Measurements from ENCODE around the gene CREB3L4. TPM values are rescaled to one million over a fixed set of nuclear protein-coding genes. Genes with fewer than 3 reads are reported as not detected.
"Not testable (repeated sequence)": the region's sequence is repeated elsewhere in the genome, so short reads cannot be mapped to it uniquely, and the experiment has no call there.

The CREB3L4 gene
- total and polyA plus RNA-seq, 2 experiments from 2014 or later: 8.6 to 15.1 TPM

GRCh38 chr1:153991806-153992205, 24.1 kb downstream of the CREB3L4 start:
- peaks cover 2% of the 10 kb centered on the region for H3K36me3 ChIP-seq (replicated peaks; ENCODE audit: insufficient read depth, low read depth)
- H3K79me2 ChIP-seq: peaks cover 26% of the 10 kb centered on the region
- H2AFZ ChIP-seq: no peak overlapping the region
- TF ChIP-seq EZH2phosphoT487 (IDR thresholded peaks at IDR 0.05; ENCODE audit: low read depth, severe bottlenecking, unreplicated experiment): no peak
- TF ChIP-seq, protein P1, sequence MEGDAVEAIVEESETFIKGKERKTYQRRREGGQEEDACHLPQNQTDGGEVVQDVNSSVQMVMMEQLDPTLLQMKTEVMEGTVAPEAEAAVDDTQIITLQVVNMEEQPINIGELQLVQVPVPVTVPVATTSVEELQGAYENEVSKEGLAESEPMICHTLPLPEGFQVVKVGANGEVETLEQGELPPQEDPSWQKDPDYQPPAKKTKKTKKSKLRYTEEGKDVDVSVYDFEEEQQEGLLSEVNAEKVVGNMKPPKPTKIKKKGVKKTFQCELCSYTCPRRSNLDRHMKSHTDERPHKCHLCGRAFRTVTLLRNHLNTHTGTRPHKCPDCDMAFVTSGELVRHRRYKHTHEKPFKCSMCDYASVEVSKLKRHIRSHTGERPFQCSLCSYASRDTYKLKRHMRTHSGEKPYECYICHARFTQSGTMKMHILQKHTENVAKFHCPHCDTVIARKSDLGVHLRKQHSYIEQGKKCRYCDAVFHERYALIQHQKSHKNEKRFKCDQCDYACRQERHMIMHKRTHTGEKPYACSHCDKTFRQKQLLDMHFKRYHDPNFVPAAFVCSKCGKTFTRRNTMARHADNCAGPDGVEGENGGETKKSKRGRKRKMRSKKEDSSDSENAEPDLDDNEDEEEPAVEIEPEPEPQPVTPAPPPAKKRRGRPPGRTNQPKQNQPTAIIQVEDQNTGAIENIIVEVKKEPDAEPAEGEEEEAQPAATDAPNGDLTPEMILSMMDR (IDR thresholded peaks at IDR 0.05; ENCODE audit: poor library complexity): no peak
- TF ChIP-seq EZH2 (IDR thresholded peaks at IDR 0.05; ENCODE audit: borderline replicate concordance): no peak
- peak overlapping the region; percentile 93 for H3K27ac ChIP-seq
- peaks cover 14% of the 10 kb centered on the region for H4K20me1 ChIP-seq (ENCODE audit: insufficient read depth, poor library complexity, severe bottlenecking)
- no peak for DNase-seq (ENCODE audit: low spot score)
- H3K4me3 ChIP-seq: peak overlapping the region; percentile 71
- H3K27me3 ChIP-seq: no peaks in the 10 kb centered on the region
- no peaks in the 10 kb centered on the region for H3K9me2 ChIP-seq (replicated peaks; ENCODE audit: insufficient read depth)
- no peaks in the 10 kb centered on the region for H3K9me3 ChIP-seq (ENCODE audit: low read depth)
- H3K4me2 ChIP-seq: peak overlapping the region; percentile 86
- H3K4me1 ChIP-seq (ENCODE audit: insufficient read depth): peaks cover 18% of the 10 kb centered on the region
- 78% methylated on average over 2 of the region's 2 CpGs for WGBS (ENCODE audit: low lambda C conversion rate, missing lambda C conversion rate)

DNA sequence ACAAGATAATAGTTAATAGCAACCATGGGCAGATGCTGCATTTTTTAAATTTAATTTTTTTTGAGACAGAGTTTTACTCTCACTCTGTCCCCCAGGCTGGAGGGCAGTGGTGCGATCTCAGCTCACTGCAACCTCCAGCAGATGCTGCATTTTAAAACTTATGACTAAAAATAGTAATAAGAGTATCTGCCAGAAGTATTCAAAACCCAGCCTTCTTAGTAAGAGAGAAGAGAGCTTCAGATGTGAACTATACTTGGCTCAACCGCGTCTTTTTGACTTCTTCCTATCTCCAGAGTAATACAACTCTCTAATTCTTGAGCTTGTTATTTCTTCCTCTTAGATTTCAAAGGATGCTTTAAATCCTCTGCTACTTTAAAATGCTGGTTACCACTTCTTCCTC, 27.5 kb downstream of the CREB3L4 start:
- Histone ChIP-seq H2AFZ (no peak overlapping the region), H3K9me2 (replicated peaks; ENCODE audit: insufficient read depth) (no peaks in the 10 kb centered on the region), H3K27me3 (no peaks in the 10 kb centered on the region), H3K9me3 (ENCODE audit: low read depth) (no peaks in the 10 kb centered on the region), H3K4me1 (ENCODE audit: insufficient read depth) (peaks cover 18% of the 10 kb centered on the region), H3K27ac (peak overlapping the region; percentile 19), H3K79me2 (peaks cover 26% of the 10 kb centered on the region), H3K36me3 (replicated peaks; ENCODE audit: insufficient read depth, low read depth) (peaks cover 2% of the 10 kb centered on the region), H4K20me1 (ENCODE audit: insufficient read depth, poor library complexity, severe bottlenecking) (peaks cover 14% of the 10 kb centered on the region), H3K4me2 (no peak overlapping the region), H3K4me3 (no peak overlapping the region)
- 97% methylated on average over 3 of the region's 3 CpGs for WGBS (ENCODE audit: low lambda C conversion rate, missing lambda C conversion rate)
- TF ChIP-seq EZH2 (IDR thresholded peaks at IDR 0.05; ENCODE audit: borderline replicate concordance) (no peak), EZH2phosphoT487 (IDR thresholded peaks at IDR 0.05; ENCODE audit: low read depth, severe bottlenecking, unreplicated experiment) (no peak)
- TF ChIP-seq, protein P1 (IDR thresholded peaks at IDR 0.05; ENCODE audit: poor library complexity): no peak
- no peak for DNase-seq (ENCODE audit: low spot score)

- H3K79me2 ChIP-seq: peaks cover 26% of the 10 kb centered on the region
- H2AFZ ChIP-seq: no peak overlapping the region
- H3K4me2 ChIP-seq: no peak overlapping the region
- no peak for DNase-seq (ENCODE audit: low spot score)
- H3K9me3 ChIP-seq (ENCODE audit: low read depth): no peaks in the 10 kb centered on the region
- H3K36me3 ChIP-seq (replicated peaks; ENCODE audit: insufficient read depth, low read depth): peaks cover 2% of the 10 kb centered on the region
- H3K27ac ChIP-seq: peak overlapping the region; percentile 19
- H3K9me2 ChIP-seq (replicated peaks; ENCODE audit: insufficient read depth): no peaks in the 10 kb centered on the region
- H4K20me1 ChIP-seq (ENCODE audit: insufficient read depth, poor library complexity, severe bottlenecking): peaks cover 14% of the 10 kb centered on the region
- H3K4me3 ChIP-seq: no peak overlapping the region
- 98% methylated on average over 11 of the region's 11 CpGs for whole genome bisulfite sequencing (ENCODE audit: low lambda C conversion rate, missing lambda C conversion rate)
- peaks cover 18% of the 10 kb centered on the region for H3K4me1 ChIP-seq (ENCODE audit: insufficient read depth)
- H3K27me3 ChIP-seq: no peaks in the 10 kb centered on the region
- TF ChIP-seq EZH2phosphoT487 (IDR thresholded peaks at IDR 0.05; ENCODE audit: low read depth, severe bottlenecking, unreplicated experiment): no peak
- TF ChIP-seq, protein P1 (IDR thresholded peaks at IDR 0.05; ENCODE audit: poor library complexity): no peak
- TF ChIP-seq EZH2 (IDR thresholded peaks at IDR 0.05; ENCODE audit: borderline replicate concordance): no peak
These were observed 27.9 kb downstream of the CREB3L4 start for GRCh38 chr1:153995640-153996039.

GRCh38 chr1:153996882-153997281, 29.2 kb downstream of the CREB3L4 start:
- Histone ChIP-seq H3K79me2 (peaks cover 13% of the 10 kb centered on the region), H3K4me1 (ENCODE audit: insufficient read depth) (peaks cover 17% of the 10 kb centered on the region), H4K20me1 (ENCODE audit: insufficient read depth, poor library complexity, severe bottlenecking) (peaks cover 10% of the 10 kb centered on the region)
- DNase-seq (ENCODE audit: low spot score); H2AFZ ChIP-seq; H3K27ac ChIP-seq; H3K9me2 ChIP-seq (replicated peaks; ENCODE audit: insufficient read depth); H3K36me3 ChIP-seq (replicated peaks; ENCODE audit: insufficient read depth, low read depth); H3K4me2 ChIP-seq; H3K9me3 ChIP-seq (ENCODE audit: low read depth); H3K27me3 ChIP-seq; H3K4me3 ChIP-seq: not testable (repeated sequence)
- 94% methylated on average over 10 of the region's 10 CpGs for WGBS (ENCODE audit: low lambda C conversion rate, missing lambda C conversion rate)
